ACC112 (cell line): ENCODE measurements around the gene CCL5.
A peak's percentile ranks its signal among the peaks of the same experiment; 100 is the strongest.

Experiments used
- H2AFZ ChIP-seq: fragments of 200-600 bp; sonication (generic); one replicate; pipeline ENCODE4 v1.6.0; 2017; ENCODE audit warnings: antibody characterized with exemption, low read length; ENCODE audit not compliant: unreplicated experiment
- H3K27ac ChIP-seq: fragments of 200-600 bp; sonication (generic); 2 replicates; pipeline ENCODE4 v1.5.1; 2014; ENCODE audit warnings: low read depth, mild to moderate bottlenecking, antibody characterized with exemption, low read length, moderate library complexity
- H3K27me3 ChIP-seq: fragments of 200-600 bp; sonication (generic); 2 replicates; pipeline ENCODE4 v1.6.1; 2014; ENCODE audit warnings: mild to moderate bottlenecking, antibody characterized with exemption, low read length, moderate library complexity, mixed read lengths; ENCODE audit not compliant: insufficient read depth
- H3K36me3 ChIP-seq: fragments of 200-600 bp; sonication (generic); 2 replicates; pipeline ENCODE4 v1.6.1; 2016; ENCODE audit warnings: mild to moderate bottlenecking, antibody characterized with exemption, low read length, moderate library complexity, mixed read lengths; ENCODE audit not compliant: insufficient read depth
- H3K4me1 ChIP-seq: fragments of 200-600 bp; sonication (generic); one replicate; pipeline ENCODE4 v1.6.1; 2016; ENCODE audit warnings: low read length, mixed read lengths; ENCODE audit not compliant: insufficient read depth, unreplicated experiment, control insufficient read depth
- H3K4me3 ChIP-seq: fragments of 200-600 bp; sonication (generic); 2 replicates; pipeline ENCODE4 v1.5.1; 2014; ENCODE audit warnings: mild to moderate bottlenecking, low read depth, low read length
- H3K79me2 ChIP-seq: fragments of 200-600 bp; sonication (generic); one replicate; pipeline ENCODE4 v1.6.0; 2016; ENCODE audit warnings: low read length; ENCODE audit not compliant: control insufficient read depth, unreplicated experiment, insufficient read depth

Gene CCL5

GRCh38 chr17:35889241-35889640 is 9.1 kb upstream of the CCL5 start:
- Histone ChIP-seq H2AFZ (no peak overlapping the region), H3K79me2 (no peaks in the 10 kb centered on the region), H3K4me1 (peaks cover 23% of the 10 kb centered on the region), H3K4me3 (no peak overlapping the region), H3K27me3 (no peaks in the 10 kb centered on the region), H3K27ac (no peak overlapping the region), H3K36me3 (no peaks in the 10 kb centered on the region)

- Histone ChIP-seq H3K27ac (no peak overlapping the region), H3K79me2 (no peaks in the 10 kb centered on the region), H3K36me3 (no peaks in the 10 kb centered on the region), H3K4me1 (peaks cover 21% of the 10 kb centered on the region), H2AFZ (no peak overlapping the region), H3K27me3 (no peaks in the 10 kb centered on the region), H3K4me3 (no peak overlapping the region)
Measured at GRCh38 chr17:35878361-35878760, 1.8 kb downstream of the CCL5 start.

- no peaks in the 10 kb centered on the region for H3K36me3 ChIP-seq
- no peaks in the 10 kb centered on the region for H3K79me2 ChIP-seq
- no peak overlapping the region for H2AFZ ChIP-seq
- H3K4me3 ChIP-seq = no peak overlapping the region
- H3K27me3 ChIP-seq = no peaks in the 10 kb centered on the region
- H3K4me1 ChIP-seq = peaks cover 21% of the 10 kb centered on the region
- H3K27ac ChIP-seq = no peak overlapping the region
Measured at GRCh38 chr17:35877345-35878029, 2.7 kb downstream of the CCL5 start.

- Histone ChIP-seq H3K79me2 (no peaks in the 10 kb centered on the region), H3K36me3 (no peaks in the 10 kb centered on the region), H2AFZ (no peak overlapping the region), H3K4me3 (no peak overlapping the region), H3K4me1 (peaks cover 21% of the 10 kb centered on the region), H3K27ac (no peak overlapping the region), H3K27me3 (no peaks in the 10 kb centered on the region)
Measured at GRCh38 chr17:35876534-35876933, 3.6 kb downstream of the CCL5 start.

GRCh38 chr17:35875800-35876139 is 4.4 kb downstream of the CCL5 start:
- Histone ChIP-seq H3K4me1 (peaks cover 20% of the 10 kb centered on the region), H2AFZ (peak overlapping the region; percentile 57), H3K36me3 (no peaks in the 10 kb centered on the region), H3K79me2 (no peaks in the 10 kb centered on the region), H3K27me3 (no peaks in the 10 kb centered on the region), H3K4me3 (no peak overlapping the region), H3K27ac (no peak overlapping the region)

- Histone ChIP-seq H3K4me3 (no peak overlapping the region), H3K4me1 (peaks cover 14% of the 10 kb centered on the region), H3K27me3 (no peaks in the 10 kb centered on the region), H3K79me2 (no peaks in the 10 kb centered on the region), H2AFZ (peak overlapping the region; percentile 57), H3K27ac (no peak overlapping the region), H3K36me3 (no peaks in the 10 kb centered on the region)
Measured at GRCh38 chr17:35875072-35875799, 4.9 kb downstream of the CCL5 start.

GRCh38 chr17:35872196-35872980 is 7.8 kb downstream of the CCL5 start:
- Histone ChIP-seq H3K4me3 (no peak overlapping the region), H2AFZ (no peak overlapping the region), H3K36me3 (no peaks in the 10 kb centered on the region), H3K4me1 (peaks cover 8% of the 10 kb centered on the region), H3K79me2 (no peaks in the 10 kb centered on the region), H3K27ac (no peak overlapping the region), H3K27me3 (no peaks in the 10 kb centered on the region)

- H3K4me1 ChIP-seq = peaks cover 14% of the 10 kb centered on the region
- no peak overlapping the region for H2AFZ ChIP-seq
- H3K27ac ChIP-seq = no peak overlapping the region
- H3K79me2 ChIP-seq = no peaks in the 10 kb centered on the region
- no peaks in the 10 kb centered on the region for H3K27me3 ChIP-seq
- H3K36me3 ChIP-seq = no peaks in the 10 kb centered on the region
- H3K4me3 ChIP-seq = no peak overlapping the region
Measured at GRCh38 chr17:35870906-35871819, 9.0 kb downstream of the CCL5 start.

GRCh38 chr17:35868737-35869136 is 11.4 kb downstream of the CCL5 start, which contains the start of gene HEATR9:
Gene HEATR9, minus strand, starts transcription at chr17:35868891. Its CDS starts 149 bp downstream, at chr17:35868742.
- peaks cover 17% of the 10 kb centered on the region for H3K4me1 ChIP-seq

GRCh38 chr17:35867574-35867973 is 12.6 kb downstream of the CCL5 start:
- Histone ChIP-seq H3K79me2 (no peaks in the 10 kb centered on the region), H3K4me1 (peaks cover 17% of the 10 kb centered on the region), H2AFZ (no peak overlapping the region), H3K36me3 (no peaks in the 10 kb centered on the region), H3K27ac (no peak overlapping the region), H3K27me3 (no peaks in the 10 kb centered on the region), H3K4me3 (no peak overlapping the region)

More at GRCh38 chr17:35868737-35869136, 11.4 kb downstream of the CCL5 start, which contains the start of gene HEATR9:
- Histone ChIP-seq H2AFZ (no peak within 1 kb of the TSS), H3K27me3 (no peaks in the 10 kb centered on the region), H3K36me3 (no peaks in the 10 kb centered on the region), H3K4me3 (no peak within 1 kb of the TSS), H3K79me2 (no peaks in the 10 kb centered on the region), H3K27ac (no peak within 1 kb of the TSS)
